GM08714 (cell line): ENCODE data around the gene INMT.

Experiments
- H3K4me3 ChIP-seq: fragments of 200-500 bp; sonication (Bioruptor generic); 2 replicates; pipeline ENCODE4 v1.5.1; 2014; ENCODE audit warnings: mild to moderate bottlenecking, low read length, inconsistent platforms
- ZNF274 ChIP-seq: IDR thresholded peaks from 2 replicates; pipeline ENCODE4 v1.6.1; 2012; ENCODE audit warnings: mild to moderate bottlenecking, low read depth, low read length

INMT gene

GRCh38 chr7:30721211-30721610, 30.7 kb upstream of the INMT start:
- H3K4me3 ChIP-seq, result no peak overlapping the region
- TF ChIP-seq ZNF274, result no peak

DNA sequence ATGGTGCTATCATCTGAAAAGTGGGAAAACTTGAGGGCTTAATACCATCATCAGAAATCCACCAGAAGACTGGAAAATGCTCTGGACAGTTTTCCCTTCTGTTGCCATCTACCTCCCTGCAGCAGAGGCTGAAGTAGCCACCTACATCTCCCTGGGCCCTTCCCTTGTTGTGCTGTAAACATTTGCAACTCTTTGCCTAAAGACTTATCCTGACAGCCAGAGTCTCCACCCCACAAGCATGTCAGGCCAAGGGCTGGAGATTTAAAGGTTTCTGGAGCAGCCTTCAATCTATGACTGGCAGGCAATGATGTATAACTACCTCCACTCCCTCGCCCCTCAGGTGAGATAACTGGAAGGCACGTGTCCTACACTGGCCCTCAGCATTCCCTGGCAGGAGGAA, 29.7 kb upstream of the INMT start:
- TF ChIP-seq ZNF274, result no peak

DNA sequence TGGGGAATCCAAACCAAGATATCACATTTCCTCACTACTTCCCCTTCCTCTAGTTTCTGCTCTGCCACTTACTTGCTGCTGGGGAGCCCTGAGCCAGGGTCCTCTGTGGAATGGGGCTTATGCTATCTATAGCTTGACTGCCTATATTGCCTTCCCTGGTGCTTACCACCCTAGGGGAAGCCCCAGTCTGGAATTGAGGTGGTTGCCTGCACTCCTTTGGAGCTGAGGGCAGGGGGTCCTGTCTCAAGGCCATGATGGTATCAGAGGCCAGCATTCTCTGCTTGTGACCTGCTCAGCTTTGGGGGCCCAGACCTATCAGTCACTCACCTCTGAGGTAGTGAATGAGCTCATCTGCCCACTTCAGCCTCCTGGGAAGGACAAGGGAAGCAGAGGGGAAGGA, 29.3 kb upstream of the INMT start:
- no peak overlapping the region for H3K4me3 ChIP-seq
- no peak for TF ChIP-seq ZNF274

More for the DNA sequence above, 29.7 kb upstream of the INMT start:
- H3K4me3 ChIP-seq, result no peak overlapping the region

- TF ChIP-seq ZNF274, result no peak
- H3K4me3 ChIP-seq, result no peak overlapping the region
Observed at GRCh38 chr7:30723776-30724175, 28.2 kb upstream of the INMT start.

DNA sequence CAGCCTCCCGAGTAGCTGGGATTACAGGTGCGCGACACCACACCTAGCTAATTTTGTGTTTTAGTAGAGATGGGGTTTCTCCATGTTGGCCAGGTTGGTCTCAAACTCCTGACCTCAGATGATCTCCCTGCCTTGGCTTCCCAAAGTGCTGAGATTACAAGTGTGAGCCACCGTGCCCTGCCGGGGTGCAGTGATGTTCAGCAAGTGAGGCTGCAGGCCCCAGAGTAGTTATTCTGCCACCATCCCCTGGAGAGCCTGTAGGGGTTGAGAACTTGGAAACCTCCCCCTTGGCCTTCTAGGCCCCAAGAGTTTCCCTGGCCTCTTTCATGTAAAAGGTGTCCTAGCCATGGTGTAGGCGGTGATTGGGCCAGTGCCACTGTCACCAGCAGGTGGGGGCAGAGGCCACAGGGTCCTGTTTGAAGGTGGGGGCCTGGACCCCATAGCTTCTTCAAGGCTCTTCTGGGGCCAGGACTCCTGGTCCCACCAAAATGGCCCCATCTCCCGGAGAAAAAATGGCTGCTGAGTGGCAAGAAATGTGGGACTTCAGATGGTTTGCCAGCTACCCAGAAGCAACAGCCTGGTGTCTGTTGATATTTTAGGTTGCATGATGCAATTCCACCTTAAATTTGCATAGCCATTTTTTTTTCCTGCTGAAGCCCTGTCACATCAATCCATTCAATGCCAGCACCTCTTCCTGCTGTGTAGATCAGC, 25.5 kb upstream of the INMT start:
- TF ChIP-seq ZNF274, result no peak
- no peak overlapping the region for H3K4me3 ChIP-seq

DNA sequence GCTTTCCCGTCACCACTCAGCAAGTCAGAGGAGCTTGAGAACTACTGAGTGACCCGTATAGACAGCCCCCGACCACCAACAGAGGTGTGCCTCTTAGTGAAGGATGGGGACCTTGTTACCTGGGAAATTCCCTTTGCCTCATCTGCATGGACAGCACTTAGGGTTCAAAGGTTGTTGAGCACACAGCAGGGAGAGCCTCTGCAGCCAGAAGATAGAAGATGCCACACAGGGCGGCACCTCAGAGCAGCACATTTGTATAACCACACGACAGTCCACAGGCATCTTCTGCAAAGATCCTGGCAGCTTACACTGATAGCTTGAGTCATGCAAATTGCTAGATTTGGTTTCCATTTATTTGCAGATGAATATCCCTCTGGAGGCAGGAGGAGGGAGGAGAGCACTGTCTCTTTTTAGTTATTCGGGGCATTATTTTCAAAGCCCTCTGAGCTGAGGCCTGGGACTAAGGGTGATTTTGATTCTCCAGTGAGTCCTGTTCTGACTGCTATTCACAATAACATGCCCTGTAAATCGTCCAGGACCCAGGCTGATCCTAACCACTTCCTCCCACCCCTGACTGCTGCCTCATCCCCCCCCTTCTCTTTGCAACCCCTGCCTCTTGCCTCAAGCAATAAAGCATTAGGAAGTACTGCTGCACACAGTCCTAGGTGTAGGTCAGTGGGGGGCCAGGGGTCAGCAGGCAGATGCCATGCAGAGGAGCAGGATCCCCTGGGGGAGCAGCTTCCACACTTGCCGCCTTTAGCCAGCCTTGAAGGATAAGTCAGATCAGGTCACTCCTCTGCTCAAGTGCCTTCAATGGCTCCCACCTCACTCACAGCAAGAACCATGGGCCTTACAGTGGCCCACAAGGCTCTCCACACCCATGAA, 24.6 kb upstream of the INMT start:
- no peak overlapping the region for H3K4me3 ChIP-seq
- TF ChIP-seq ZNF274, result no peak

DNA sequence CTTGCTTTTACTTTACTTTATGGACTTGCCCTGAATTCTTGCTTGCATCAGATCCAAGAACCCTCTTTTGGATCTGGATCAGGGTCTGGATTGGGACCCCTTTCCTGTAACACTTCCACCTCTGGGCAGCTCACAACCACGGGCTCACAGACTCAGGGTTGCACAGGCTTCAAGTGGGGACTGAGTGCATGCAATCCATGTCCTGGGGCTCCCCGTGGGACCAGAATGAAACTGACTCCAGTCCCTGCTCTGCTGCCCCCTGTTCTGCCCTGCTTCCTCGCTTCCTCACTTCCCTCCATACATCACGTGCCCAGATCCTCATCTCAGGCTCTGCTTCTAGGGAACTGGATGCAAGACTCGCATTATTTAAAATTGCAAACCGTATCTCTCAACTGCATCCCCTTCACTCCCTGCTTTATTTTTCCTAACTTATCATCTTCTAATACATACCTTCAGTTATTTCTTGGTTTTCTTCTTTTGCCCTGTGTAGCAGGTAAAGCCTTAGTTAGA, 23.3 kb upstream of the INMT start:
- no peak for TF ChIP-seq ZNF274
- no peak overlapping the region for H3K4me3 ChIP-seq

DNA sequence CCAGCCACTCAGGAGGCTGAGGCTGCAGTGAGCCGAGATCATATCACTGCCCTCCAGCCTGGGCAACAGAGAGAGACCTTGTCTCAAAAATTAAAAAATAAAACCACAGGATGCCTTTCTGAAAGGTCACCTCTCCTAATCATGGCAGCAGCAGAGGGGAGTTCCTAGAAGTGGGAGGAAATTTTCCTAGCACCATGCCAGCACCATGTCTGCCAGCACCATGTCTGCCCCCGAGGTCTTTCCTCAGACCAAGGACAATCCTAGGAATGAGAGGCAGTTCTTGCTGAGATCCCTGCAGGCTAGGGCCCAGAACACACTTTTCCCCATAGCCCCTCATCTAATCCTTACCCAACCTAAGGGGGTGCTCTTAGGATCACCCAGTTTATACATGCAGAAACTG, 22.3 kb upstream of the INMT start:
- TF ChIP-seq ZNF274, result no peak
- H3K4me3 ChIP-seq, result no peak overlapping the region

GRCh38 chr7:30730097-30730496, 21.8 kb upstream of the INMT start:
- no peak for TF ChIP-seq ZNF274
- H3K4me3 ChIP-seq, result no peak overlapping the region

- no peak for TF ChIP-seq ZNF274
Observed at GRCh38 chr7:30730996-30731395, 20.9 kb upstream of the INMT start.

DNA sequence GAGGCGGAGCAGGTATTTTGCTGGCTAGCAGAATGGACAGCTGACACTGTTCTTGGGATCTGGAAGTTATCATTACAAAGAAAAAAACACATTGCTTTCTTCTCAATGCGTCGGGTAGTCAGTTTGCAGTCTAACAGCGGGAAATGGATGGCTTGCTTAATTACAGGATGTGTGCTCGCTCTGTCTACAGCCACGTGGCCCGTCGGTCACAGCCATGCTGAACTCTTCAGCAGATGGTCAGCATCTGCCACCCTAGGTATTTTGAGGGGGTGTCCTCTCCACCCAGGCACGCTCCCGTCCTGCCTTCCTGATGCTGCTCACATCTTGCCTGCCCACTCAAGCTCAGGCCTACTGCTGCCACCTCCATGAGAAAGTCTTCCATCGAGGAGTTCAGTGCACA, 20.4 kb upstream of the INMT start:
- no peak overlapping the region for H3K4me3 ChIP-seq
- no peak for TF ChIP-seq ZNF274

More at GRCh38 chr7:30730996-30731395, 20.9 kb upstream of the INMT start:
- no peak overlapping the region for H3K4me3 ChIP-seq

- TF ChIP-seq ZNF274, result no peak
- H3K4me3 ChIP-seq, result no peak overlapping the region
Observed at GRCh38 chr7:30732606-30733005, 19.3 kb upstream of the INMT start.

DNA sequence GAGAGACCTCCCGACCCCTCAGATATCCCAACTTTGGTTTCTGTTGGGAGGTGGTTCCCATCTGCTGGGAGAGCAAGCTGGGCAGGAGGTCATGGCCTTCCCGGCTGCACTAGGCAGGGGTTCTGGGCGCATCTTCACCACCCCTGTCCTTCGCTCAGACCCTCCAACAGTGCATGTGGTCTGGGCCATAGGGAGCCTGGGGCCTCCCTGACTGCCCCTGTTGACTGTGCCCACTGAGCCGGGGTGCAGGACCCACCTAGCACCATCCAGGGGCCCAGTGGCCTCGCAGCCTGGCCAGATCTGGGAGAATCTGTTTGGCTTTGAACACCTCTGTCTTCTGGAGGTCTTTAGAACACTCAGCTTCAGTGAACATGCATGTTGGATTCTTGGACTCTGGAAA, 18.7 kb upstream of the INMT start:
- TF ChIP-seq ZNF274, result no peak

DNA sequence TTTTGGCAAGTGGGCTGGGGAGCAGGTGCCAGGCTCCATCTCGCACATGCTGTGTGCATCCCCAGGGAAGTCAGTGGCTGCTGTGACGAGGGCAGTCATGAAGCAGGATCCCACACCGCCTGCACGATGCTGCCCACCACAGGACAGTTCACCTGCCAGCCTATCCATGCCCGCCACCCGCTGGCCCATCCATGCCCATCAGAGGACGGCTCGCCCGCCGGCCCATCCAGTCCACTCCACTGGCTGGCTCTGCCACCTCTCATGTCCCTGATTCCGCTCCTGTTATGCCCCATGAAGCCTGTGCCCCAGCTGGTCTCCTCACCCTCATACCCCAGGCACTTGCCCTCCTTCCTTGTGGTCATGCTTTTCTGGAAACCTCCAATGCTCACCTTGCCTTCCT, 18.2 kb upstream of the INMT start:
- no peak overlapping the region for H3K4me3 ChIP-seq
- TF ChIP-seq ZNF274, result no peak

More for the DNA sequence above, 18.7 kb upstream of the INMT start:
- no peak overlapping the region for H3K4me3 ChIP-seq

DNA sequence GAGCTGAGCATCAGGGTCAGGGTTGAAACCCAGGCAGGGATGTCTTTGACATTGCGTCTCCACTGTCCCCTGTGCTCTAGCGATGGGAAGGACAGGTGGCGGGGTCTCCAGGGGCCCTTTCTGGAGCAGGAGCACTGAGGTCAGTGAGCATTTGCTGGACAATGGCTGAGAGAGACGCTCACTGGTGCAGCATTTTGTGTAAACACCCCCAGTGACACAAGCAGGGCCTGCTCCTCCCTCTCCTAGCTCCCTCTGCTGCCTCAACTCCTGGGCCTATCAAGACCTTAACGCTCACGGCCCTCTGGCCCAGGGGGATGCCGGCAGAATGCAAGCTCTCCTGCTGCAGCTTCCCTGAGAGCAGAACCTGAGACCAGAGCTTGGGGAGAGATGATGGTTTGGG, 17.4 kb upstream of the INMT start:
- TF ChIP-seq ZNF274, result no peak
- no peak overlapping the region for H3K4me3 ChIP-seq
